WERI-Rb-1 (cell line): ENCODE measurements around the gene ABAT.

Experiments used
- DNase-seq: peaks from one replicate; pipeline ENCODE4 v3.0.0-alpha.2; 2020
- H3K27ac ChIP-seq: fragments of 250-450 bp; sonication (Bioruptor Pico); 2 replicates; pipeline ENCODE4 v1.5.1; 2020; ENCODE audit warnings: mild to moderate bottlenecking, moderate library complexity
- H3K27me3 ChIP-seq: fragments of 250-450 bp; sonication (Bioruptor Pico); 2 replicates; pipeline ENCODE4 v1.5.1; 2021; ENCODE audit warnings: mild to moderate bottlenecking, low read depth, moderate library complexity; ENCODE audit not compliant: insufficient read depth, severe bottlenecking
- H3K36me3 ChIP-seq: fragments of 250-450 bp; sonication (Bioruptor Pico); 2 replicates; pipeline ENCODE4 v1.5.1; 2020; ENCODE audit warnings: mild to moderate bottlenecking, moderate library complexity
- H3K4me3 ChIP-seq: 2 replicates; pipeline ENCODE4 v1.5.1; 2011; ENCODE audit warnings: low read depth, mild to moderate bottlenecking, control low read depth, low read length
- H3K9me3 ChIP-seq: fragments of 250-450 bp; sonication (Bioruptor Pico); 2 replicates; pipeline ENCODE4 v1.5.1; 2021; ENCODE audit warnings: mild to moderate bottlenecking, moderate library complexity; ENCODE audit not compliant: severe bottlenecking
- TF ChIP-seq, protein P1 (sequence below): IDR thresholded peaks from 2 replicates; pipeline ENCODE4 v1.5.1; 2011; ENCODE audit warnings: low read depth, mild to moderate bottlenecking, control low read depth, inconsistent platforms, low read length

The ABAT gene

DNA sequence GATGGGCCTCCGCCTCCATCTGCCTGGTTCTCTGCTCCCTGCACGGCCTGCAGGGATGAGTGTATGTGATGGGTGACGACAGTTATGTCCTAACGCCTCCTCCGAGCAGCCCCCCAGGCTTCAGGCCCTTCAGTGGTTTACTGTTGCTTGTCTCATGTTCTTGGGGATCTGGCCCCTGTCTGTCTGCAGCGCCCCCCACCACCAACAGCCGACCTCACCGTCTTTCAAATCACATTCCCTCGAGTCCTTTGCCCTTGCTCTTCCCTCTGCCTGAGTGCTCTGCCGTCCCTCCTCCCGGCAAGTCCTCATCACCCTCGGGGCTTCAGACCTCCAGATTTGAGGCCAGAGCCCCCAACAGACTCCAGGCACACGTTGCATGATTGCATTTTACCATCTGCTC is 34.7 kb upstream of the ABAT start:
- Histone ChIP-seq H3K9me3 (no peaks in the 10 kb centered on the region), H3K27me3 (no peaks in the 10 kb centered on the region), H3K4me3 (no peak overlapping the region), H3K27ac (no peak overlapping the region), H3K36me3 (peaks cover 74% of the 10 kb centered on the region)
- TF ChIP-seq, protein P1, sequence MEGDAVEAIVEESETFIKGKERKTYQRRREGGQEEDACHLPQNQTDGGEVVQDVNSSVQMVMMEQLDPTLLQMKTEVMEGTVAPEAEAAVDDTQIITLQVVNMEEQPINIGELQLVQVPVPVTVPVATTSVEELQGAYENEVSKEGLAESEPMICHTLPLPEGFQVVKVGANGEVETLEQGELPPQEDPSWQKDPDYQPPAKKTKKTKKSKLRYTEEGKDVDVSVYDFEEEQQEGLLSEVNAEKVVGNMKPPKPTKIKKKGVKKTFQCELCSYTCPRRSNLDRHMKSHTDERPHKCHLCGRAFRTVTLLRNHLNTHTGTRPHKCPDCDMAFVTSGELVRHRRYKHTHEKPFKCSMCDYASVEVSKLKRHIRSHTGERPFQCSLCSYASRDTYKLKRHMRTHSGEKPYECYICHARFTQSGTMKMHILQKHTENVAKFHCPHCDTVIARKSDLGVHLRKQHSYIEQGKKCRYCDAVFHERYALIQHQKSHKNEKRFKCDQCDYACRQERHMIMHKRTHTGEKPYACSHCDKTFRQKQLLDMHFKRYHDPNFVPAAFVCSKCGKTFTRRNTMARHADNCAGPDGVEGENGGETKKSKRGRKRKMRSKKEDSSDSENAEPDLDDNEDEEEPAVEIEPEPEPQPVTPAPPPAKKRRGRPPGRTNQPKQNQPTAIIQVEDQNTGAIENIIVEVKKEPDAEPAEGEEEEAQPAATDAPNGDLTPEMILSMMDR, result no peak
- DNase-seq, result no peak

DNA sequence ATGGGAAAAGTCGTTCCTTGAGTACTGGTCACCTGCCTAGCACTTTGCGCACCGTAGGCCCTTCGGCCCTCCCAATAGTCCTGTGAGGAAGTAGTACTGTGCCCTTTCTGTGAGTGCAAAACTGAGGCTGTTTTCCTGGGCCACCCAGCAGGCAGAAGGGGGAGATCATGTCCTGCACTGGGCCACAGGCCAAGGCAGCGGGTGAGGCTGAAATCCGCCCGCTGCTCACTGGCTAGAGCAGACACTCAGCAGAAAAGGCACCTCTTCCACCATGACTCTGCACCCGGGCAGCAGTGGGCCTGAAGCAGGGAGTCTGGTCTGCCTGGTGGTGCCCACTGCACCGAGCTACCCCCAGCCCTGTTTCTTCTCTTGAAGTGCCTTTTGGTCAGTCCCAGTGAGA is 32.7 kb upstream of the ABAT start:
- no peak for DNase-seq
- Histone ChIP-seq H3K27me3 (no peaks in the 10 kb centered on the region), H3K4me3 (no peak overlapping the region), H3K27ac (no peak overlapping the region), H3K9me3 (no peaks in the 10 kb centered on the region), H3K36me3 (peaks cover 67% of the 10 kb centered on the region)
- TF ChIP-seq, protein P1, result no peak

- TF ChIP-seq, protein P1, result no peak
- Histone ChIP-seq H3K9me3 (no peaks in the 10 kb centered on the region), H3K27me3 (no peaks in the 10 kb centered on the region), H3K4me3 (no peak overlapping the region), H3K36me3 (peaks cover 67% of the 10 kb centered on the region), H3K27ac (no peak overlapping the region)
- DNase-seq, result no peak
These were observed 32.3 kb upstream of the ABAT start for GRCh38 chr16:8642146-8642545.

GRCh38 chr16:8644211-8645140 is 29.9 kb upstream of the ABAT start:
- Histone ChIP-seq H3K27ac (no peak overlapping the region), H3K9me3 (no peaks in the 10 kb centered on the region), H3K27me3 (no peaks in the 10 kb centered on the region), H3K36me3 (peaks cover 71% of the 10 kb centered on the region), H3K4me3 (no peak overlapping the region)
- TF ChIP-seq, protein P1, result no peak
- no peak for DNase-seq

DNA sequence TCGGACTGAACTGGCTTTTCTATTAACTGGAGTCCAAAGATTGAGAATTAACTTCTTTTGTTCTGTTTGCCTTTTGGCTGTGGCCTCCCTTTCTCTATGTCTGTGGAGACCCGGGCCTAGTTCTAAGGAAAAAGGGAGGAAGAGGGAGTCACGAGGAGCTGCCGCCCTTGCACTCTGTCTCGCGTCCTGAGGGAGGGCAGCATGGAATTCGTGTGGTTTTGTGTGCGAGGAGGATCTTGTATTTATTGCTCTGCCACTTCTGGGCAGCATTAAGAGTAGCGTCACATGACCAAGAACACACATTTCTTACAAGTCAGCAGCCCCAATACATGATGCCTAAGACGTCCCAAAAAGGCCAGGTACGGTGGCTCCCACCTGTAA is 29.3 kb upstream of the ABAT start:
- TF ChIP-seq, protein P1, result no peak
- H3K27me3 ChIP-seq, result no peaks in the 10 kb centered on the region
- H3K9me3 ChIP-seq, result no peaks in the 10 kb centered on the region
- peaks cover 65% of the 10 kb centered on the region for H3K36me3 ChIP-seq
- H3K27ac ChIP-seq, result no peak overlapping the region
- H3K4me3 ChIP-seq, result no peak overlapping the region
- DNase-seq, result no peak

- no peak for DNase-seq
- H3K36me3 ChIP-seq, result peaks cover 63% of the 10 kb centered on the region
- no peaks in the 10 kb centered on the region for H3K9me3 ChIP-seq
- H3K4me3 ChIP-seq, result no peak overlapping the region
- H3K27me3 ChIP-seq, result no peaks in the 10 kb centered on the region
- H3K27ac ChIP-seq, result no peak overlapping the region
- TF ChIP-seq, protein P1, result no peak
These were observed 28.6 kb upstream of the ABAT start for GRCh38 chr16:8645831-8646230.
